CD8-positive, alpha-beta memory T cell (primary cell): ENCODE data around the gene TMEM167B. TPM values are rescaled to one million over a fixed set of nuclear protein-coding genes. Genes with fewer than 3 reads are reported as not detected.
A peak's percentile ranks its signal among the peaks of the same experiment; 100 is the strongest.

Experiments used
- CTCF ChIA-PET: fragments of 350-600 bp; sonication (Branson Sonifier 250); formaldehyde crosslinking; loops from one replicate; lab custom pipeline; 2021; ENCODE audit warnings: antibody characterized with exemption; lab: Charles Lee
- POLR2A ChIA-PET: fragments of 350-600 bp; sonication (Branson Sonifier 250); formaldehyde crosslinking; loops from one replicate; lab custom pipeline; 2021; ENCODE audit warnings: antibody characterized with exemption; lab: Charles Lee
- DNase-seq, 5 donors: peaks; one replicate each; pipeline versions ENCODE4 v3.0.0 to v3.0.0-alpha.2; 2020 to 2022; ENCODE audit warnings: mixed read lengths in 1 of 5
- H3K27ac ChIP-seq: one replicate; pipeline ENCODE4 v1.7.0; 2013; ENCODE audit warnings: low read depth, mild to moderate bottlenecking, low read length, moderate library complexity
- H3K27me3 ChIP-seq: 2 replicates; pipeline ENCODE4 v1.7.0; 2013; ENCODE audit warnings: low read length, mild to moderate bottlenecking; ENCODE audit not compliant: insufficient read depth, poor library complexity, severe bottlenecking
- H3K36me3 ChIP-seq: 2 replicates; pipeline ENCODE4 v1.7.0; 2013; ENCODE audit warnings: mild to moderate bottlenecking, low read length, moderate library complexity; ENCODE audit not compliant: insufficient read depth
- H3K4me1 ChIP-seq: 2 replicates; pipeline ENCODE4 v1.7.0; 2013; ENCODE audit warnings: mild to moderate bottlenecking, low read length, moderate library complexity; ENCODE audit not compliant: insufficient read depth
- H3K4me3 ChIP-seq: 2 replicates; pipeline ENCODE4 v1.7.0; 2013; ENCODE audit warnings: mild to moderate bottlenecking, low read length
- H3K9me3 ChIP-seq: 2 replicates; pipeline ENCODE4 v1.7.0; 2013; ENCODE audit warnings: mild to moderate bottlenecking, low read length
- H3K27ac Mint-ChIP-seq, 8 donors: one replicate each; pipeline ENCODE4 v1.8.0; 2020 to 2021; ENCODE audit warnings: mixed read lengths in 8 of 8, mild to moderate bottlenecking in 6 of 8, inconsistent platforms in 3 of 8, moderate library complexity in 3 of 8
- H3K27me3 Mint-ChIP-seq, 2 donors: one replicate each; pipeline ENCODE4 v1.8.0; 2020 to 2021; ENCODE audit warnings: mixed read lengths in 2 of 2, mild to moderate bottlenecking in 1 of 2, moderate library complexity in 1 of 2
- H3K36me3 Mint-ChIP-seq, 3 donors: one replicate each; pipeline ENCODE4 v1.8.0; 2020 to 2021; ENCODE audit warnings: mixed read lengths in 3 of 3, inconsistent platforms in 1 of 3, mild to moderate bottlenecking in 1 of 3
- H3K4me1 Mint-ChIP-seq, 3 donors: one replicate each; pipeline ENCODE4 v1.8.0; 2020 to 2021; ENCODE audit warnings: mixed read lengths in 3 of 3, inconsistent platforms in 1 of 3, mild to moderate bottlenecking in 1 of 3
- H3K4me3 Mint-ChIP-seq, 7 donors: one replicate each; pipeline ENCODE4 v1.8.0; 2020 to 2021; ENCODE audit warnings: mixed read lengths in 7 of 7, mild to moderate bottlenecking in 6 of 7, moderate library complexity in 4 of 7, inconsistent platforms in 2 of 7
- H3K9me3 Mint-ChIP-seq, 5 donors: one replicate each; pipeline ENCODE4 v1.8.0; 2020 to 2022; ENCODE audit warnings: mixed read lengths in 5 of 5, mild to moderate bottlenecking in 3 of 5, moderate library complexity in 2 of 5, inconsistent platforms in 1 of 5
- polyA plus RNA-seq: library from polyadenylated mRNA; unstranded; fragments of 300-500 nt; fragmentation: Illumina TruSeq; gene quantifications from one replicate; pipeline ENCODE4 v1.2.3, GENCODE V29; 2021
- total RNA-seq, 2 experiments: library from RNA; stranded (reverse); gene quantifications; one replicate each; pipeline ENCODE4 v1.2.3, GENCODE V29; 2021

The TMEM167B gene
- total and polyA plus RNA-seq, 3 experiments from 2014 or later: 30.3 to 38.2 (median 36.6) TPM

DNA sequence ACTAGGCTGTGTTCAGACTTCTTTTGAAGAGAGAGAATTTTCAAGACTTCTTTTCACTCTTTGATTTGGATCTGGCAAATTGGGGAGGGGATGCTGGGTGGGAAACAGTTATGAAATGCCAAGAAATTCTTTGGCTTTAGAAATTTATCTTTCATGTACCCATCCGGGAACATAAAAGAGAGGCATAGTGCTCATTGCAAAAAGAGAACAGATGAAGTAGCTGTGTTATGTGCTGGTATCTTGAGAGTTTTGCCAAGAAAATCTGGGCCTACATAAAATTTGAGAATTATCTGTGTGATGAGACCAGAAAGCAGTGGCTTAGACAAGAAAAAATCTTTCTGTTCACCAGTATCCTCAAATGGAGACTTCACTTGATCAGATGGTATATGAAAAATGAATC is 4.3 kb downstream of the TMEM167B start:
- Histone ChIP-seq H3K27me3 (no peaks in the 10 kb centered on the region), H3K27ac (no peak overlapping the region), H3K36me3 (peaks cover 4% of the 10 kb centered on the region), H3K9me3 (no peaks in the 10 kb centered on the region), H3K4me3 (no peak overlapping the region), H3K4me1 (peaks cover 24% of the 10 kb centered on the region)
- Mint-ChIP-seq H3K4me1 (peaks cover 34 to 46% (median 45%) of the 10 kb centered on the region in 3 donors), H3K27me3 (peaks cover 0 to under 1% of the 10 kb centered on the region in 2 donors), H3K27ac (peak overlapping the region in 2 of 8 donors; percentile 17 to 37), H3K4me3 (peak overlapping the region in 1 of 7 donors; percentile 25), H3K36me3 (peaks cover 0 to 57% (median 6%) of the 10 kb centered on the region in 3 donors), H3K9me3 (peaks cover 0 to 3% (median 0%) of the 10 kb centered on the region in 5 donors)
- POLR2A ChIA-PET: interaction anchor here (1.1 kb wide), 1 partner anchor 19 kb away, joined by 3 read pairs; the partner anchor contains the start of gene TAF13
- CTCF ChIA-PET: no interaction called here
- DNase-seq: no peak

DNA sequence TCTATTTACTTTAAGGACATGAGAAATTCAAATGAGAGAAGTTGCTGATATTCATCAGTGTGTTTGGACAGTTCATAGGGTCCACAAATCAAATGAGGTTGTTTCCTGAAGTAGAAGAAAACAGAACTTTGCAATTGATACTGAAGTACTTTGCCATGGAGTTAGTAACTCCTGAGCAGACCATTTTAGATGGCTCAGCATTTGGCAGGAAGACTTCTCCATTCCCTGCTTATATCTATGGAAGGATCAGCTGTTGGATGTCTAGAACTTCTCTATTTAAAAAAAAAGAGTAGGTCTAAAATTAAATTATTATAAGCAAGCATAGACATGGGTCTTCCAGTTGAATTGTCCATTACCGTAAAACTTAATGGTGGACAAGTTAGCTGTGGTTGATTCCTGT is 5.1 kb downstream of the TMEM167B start:
- Histone ChIP-seq H3K27me3 (no peaks in the 10 kb centered on the region), H3K36me3 (peaks cover 4% of the 10 kb centered on the region), H3K4me3 (no peak overlapping the region), H3K27ac (no peak overlapping the region), H3K4me1 (peaks cover 20% of the 10 kb centered on the region), H3K9me3 (no peaks in the 10 kb centered on the region)
- Mint-ChIP-seq H3K27me3 (peaks cover 0 to 2% of the 10 kb centered on the region in 2 donors), H3K36me3 (peaks cover 0 to 56% (median 6%) of the 10 kb centered on the region in 3 donors), H3K4me3 (no peak overlapping the region), H3K27ac (no peak overlapping the region), H3K4me1 (peaks cover 29 to 42% (median 40%) of the 10 kb centered on the region in 3 donors), H3K9me3 (no peaks in the 10 kb centered on the region)
- ChIA-PET POLR2A (no interaction called here), CTCF (interaction anchor here (1.1 to 2.1 kb wide), 2 partner anchors 17 to 106 kb away, joined by 3 to 5 read pairs; a partner anchor contains a TSS)
- no peak for DNase-seq

DNA sequence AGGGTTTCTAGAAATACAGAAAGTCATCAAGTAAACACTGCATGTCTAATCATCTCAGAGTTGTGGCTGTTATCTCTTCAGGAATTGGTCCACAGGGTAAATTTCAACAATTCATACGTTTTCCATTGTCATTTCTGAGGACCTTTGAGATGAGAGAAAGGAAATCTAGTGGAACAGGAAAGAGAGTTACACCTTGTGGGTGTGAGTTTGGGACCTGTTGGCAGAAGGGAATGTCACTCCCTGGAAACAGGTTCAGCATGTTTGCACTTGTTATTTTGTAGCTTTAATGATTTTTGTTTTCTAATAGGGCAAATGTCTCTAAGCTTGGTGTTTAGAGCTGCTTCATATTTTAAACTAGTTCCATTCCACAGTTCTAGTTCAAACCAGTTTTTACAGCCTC is 5.6 kb downstream of the TMEM167B start:
- Mint-ChIP-seq H3K36me3 (peaks cover 0 to 55% (median 6%) of the 10 kb centered on the region in 3 donors), H3K4me3 (no peak overlapping the region), H3K27me3 (peaks cover 0 to 2% of the 10 kb centered on the region in 2 donors), H3K4me1 (peaks cover 27 to 38% (median 37%) of the 10 kb centered on the region in 3 donors), H3K9me3 (no peaks in the 10 kb centered on the region), H3K27ac (no peak overlapping the region)
- H3K27ac ChIP-seq: no peak overlapping the region
- H3K9me3 ChIP-seq: no peaks in the 10 kb centered on the region
- DNase-seq: no peak
- no peak overlapping the region for H3K4me3 ChIP-seq
- no peaks in the 10 kb centered on the region for H3K27me3 ChIP-seq
- H3K4me1 ChIP-seq: peaks cover 20% of the 10 kb centered on the region
- ChIA-PET POLR2A (no interaction called here), CTCF (interaction anchor here (1.1 to 2.1 kb wide), 2 partner anchors 17 to 105 kb away, joined by 3 to 5 read pairs; a partner anchor contains a TSS)
- peaks cover 4% of the 10 kb centered on the region for H3K36me3 ChIP-seq

DNA sequence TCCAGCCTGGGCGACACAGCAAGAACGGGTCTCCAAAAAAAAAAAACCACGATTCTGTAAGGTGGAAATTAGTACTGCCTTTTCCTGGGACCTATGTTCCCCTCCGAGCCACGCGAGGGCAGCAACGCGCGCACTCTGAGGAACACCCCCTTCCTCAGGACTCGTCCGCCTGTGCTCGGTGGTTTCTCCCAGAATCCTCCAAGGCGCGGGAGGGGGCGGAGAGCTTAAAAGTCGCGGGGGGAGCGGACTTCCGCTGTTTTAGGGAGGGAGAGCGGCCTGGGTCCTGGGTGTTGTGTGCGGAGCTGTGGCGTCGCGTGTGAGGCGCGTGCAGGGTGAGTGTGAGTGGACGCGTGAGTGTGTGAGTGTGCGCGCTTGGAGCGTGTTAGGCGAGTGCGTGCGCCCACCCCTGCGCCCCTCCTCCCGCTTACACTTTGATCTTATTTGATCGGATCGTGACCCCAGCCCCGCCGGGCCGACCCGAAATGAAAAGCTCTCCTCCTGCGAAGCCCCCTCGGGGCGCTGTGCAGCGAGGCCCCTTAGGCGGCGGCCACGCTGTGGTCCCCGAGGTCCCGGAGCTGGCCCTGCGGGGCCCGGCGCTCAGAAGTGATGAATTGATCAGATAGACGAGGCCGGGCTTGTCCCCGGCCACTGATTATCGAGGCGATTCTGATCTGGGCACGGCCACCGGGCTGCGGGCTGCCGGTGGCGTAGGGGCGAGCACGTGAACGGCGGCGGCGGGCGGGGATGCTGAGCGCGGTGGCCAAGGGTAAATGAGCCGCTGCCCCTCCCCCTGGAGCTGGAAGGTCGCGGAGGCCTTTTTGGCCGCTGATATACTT is 9.6 kb downstream of the TMEM167B start:
- peaks cover 8% of the 10 kb centered on the region for H3K4me1 ChIP-seq
- no peaks in the 10 kb centered on the region for H3K9me3 Mint-ChIP-seq
- H3K36me3 Mint-ChIP-seq: peaks cover 0 to 29% (median under 1%) of the 10 kb centered on the region in 3 donors
- H3K4me1 Mint-ChIP-seq: peaks cover 8 to 14% (median 12%) of the 10 kb centered on the region in 3 donors
- H3K36me3 ChIP-seq: no peaks in the 10 kb centered on the region
- peak overlapping the region; percentile 91 for H3K27ac ChIP-seq
- ChIA-PET POLR2A (interaction anchor here (0.5 to 2.1 kb wide), 15 partner anchors 9 to 1113 kb away, joined by 3 to 39 read pairs (median 6); partner anchors contain the start of genes ATXN7L2, CLCC1, ELAPOR1 and PRPF38B), CTCF (interaction anchor here (0.8 to 7.6 kb wide), 32 partner anchors 8 to 432 kb away, joined by 3 to 145 read pairs (median 5); partner anchors contain the start of genes CLCC1, ELAPOR1, PRPF38B and PSMA5)
- peak overlapping the region; percentile 94 to 99 (median 97) for H3K4me3 Mint-ChIP-seq
- DNase-seq: peak; percentile 94 to 98 (median 96)
- H3K9me3 ChIP-seq: no peaks in the 10 kb centered on the region
- H3K27ac Mint-ChIP-seq: peak overlapping the region; percentile 92 to 99 (median 98)
- no peaks in the 10 kb centered on the region for H3K27me3 ChIP-seq
- H3K4me3 ChIP-seq: peak overlapping the region; percentile 76
- peaks cover 0 to 2% of the 10 kb centered on the region in 2 donors for H3K27me3 Mint-ChIP-seq

DNA sequence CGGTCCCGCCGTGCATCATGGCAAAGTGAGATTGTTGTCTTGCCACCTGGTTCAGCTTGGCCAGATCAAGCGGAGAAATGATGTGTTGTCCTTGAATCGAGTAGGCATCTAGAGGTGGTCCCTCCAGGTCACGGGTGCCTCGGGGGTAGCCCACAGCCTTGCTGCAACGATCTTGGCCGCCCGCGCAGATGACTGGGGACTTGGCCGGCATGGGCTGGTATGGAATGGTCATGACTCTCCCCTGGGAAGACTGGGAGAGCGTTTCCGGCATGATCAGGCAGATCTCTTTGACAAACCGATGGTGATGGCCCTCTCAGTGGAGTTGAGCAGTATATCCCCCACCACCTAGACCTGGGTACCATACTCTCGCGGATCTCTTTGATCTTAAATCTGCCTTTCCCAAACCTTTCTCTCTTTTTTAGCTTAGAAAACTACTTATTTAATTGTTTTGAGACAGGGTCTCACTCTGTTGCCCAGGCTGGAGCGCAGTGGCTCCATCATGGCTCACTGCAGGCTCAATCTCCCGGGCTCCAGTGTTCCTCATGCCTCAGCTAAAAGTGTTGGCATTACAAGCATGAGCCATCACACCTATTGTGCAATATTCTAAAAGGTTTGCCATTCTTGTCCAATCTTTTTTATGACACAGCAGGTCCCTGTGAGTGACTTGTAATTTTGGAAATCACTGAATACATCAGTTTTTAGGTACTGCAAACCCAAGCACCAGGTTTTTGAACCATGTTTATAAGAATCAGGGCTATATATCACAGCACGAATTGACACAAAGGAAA is 14.0 kb downstream of the TMEM167B start:
- H3K4me3 ChIP-seq: no peak overlapping the region
- no peak overlapping the region for H3K27ac ChIP-seq
- no peaks in the 10 kb centered on the region for H3K9me3 ChIP-seq
- peaks cover 6% of the 10 kb centered on the region for H3K4me1 ChIP-seq
- Mint-ChIP-seq H3K27me3 (peaks cover 0 to 2% of the 10 kb centered on the region in 2 donors), H3K27ac (peak overlapping the region in 3 of 8 donors; percentile 23 to 63 (median 46)), H3K9me3 (no peaks in the 10 kb centered on the region), H3K4me3 (peak overlapping the region in 1 of 7 donors; percentile 66), H3K36me3 (peaks cover 0 to 10% (median 0%) of the 10 kb centered on the region in 3 donors), H3K4me1 (peaks cover 9 to 11% (median 11%) of the 10 kb centered on the region in 3 donors)
- DNase-seq: no peak
- H3K36me3 ChIP-seq: no peaks in the 10 kb centered on the region
- POLR2A ChIA-PET: no interaction called here
- no peaks in the 10 kb centered on the region for H3K27me3 ChIP-seq
- CTCF ChIA-PET: interaction anchor here (7.6 kb wide), 1 partner anchor 9 kb away, joined by 145 read pairs; the partner anchor contains the start of gene ELAPOR1

DNA sequence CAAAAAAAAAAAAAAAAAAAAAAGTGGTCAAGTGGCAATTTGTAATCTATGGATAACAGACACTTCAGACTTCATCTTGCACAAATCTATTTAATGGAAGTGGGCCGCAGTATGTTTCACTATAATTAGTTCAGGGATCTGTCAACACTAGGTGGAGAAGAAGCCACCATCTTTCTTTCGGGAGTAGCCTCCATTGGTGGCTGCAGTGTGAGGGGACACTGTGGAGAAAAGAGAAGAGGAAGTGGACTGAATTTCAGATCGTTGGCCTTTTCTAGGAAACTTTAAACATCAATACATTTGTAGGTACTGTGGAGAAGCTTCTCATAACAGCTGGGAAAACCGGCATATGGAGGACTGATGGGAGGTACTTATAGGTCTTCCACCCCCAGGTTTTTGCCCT is 15.3 kb downstream of the TMEM167B start:
- no peaks in the 10 kb centered on the region for H3K9me3 Mint-ChIP-seq
- H3K9me3 ChIP-seq: no peaks in the 10 kb centered on the region
- no peak overlapping the region for H3K4me3 ChIP-seq
- H3K4me1 Mint-ChIP-seq: peaks cover 5 to 6% (median 5%) of the 10 kb centered on the region in 3 donors
- no peak overlapping the region for H3K27ac ChIP-seq
- peaks cover 4% of the 10 kb centered on the region for H3K4me1 ChIP-seq
- no peaks in the 10 kb centered on the region for H3K27me3 ChIP-seq
- peaks cover 0 to 3% (median 0%) of the 10 kb centered on the region in 3 donors for H3K36me3 Mint-ChIP-seq
- no peak for DNase-seq
- H3K36me3 ChIP-seq: no peaks in the 10 kb centered on the region
- H3K27me3 Mint-ChIP-seq: peaks cover 0 to 2% of the 10 kb centered on the region in 2 donors
- H3K4me3 Mint-ChIP-seq: peak overlapping the region in 1 of 7 donors; percentile 9
- CTCF ChIA-PET: no interaction called here
- POLR2A ChIA-PET: no interaction called here
- peak overlapping the region in 6 of 8 donors; percentile 6 to 77 (median 54) for H3K27ac Mint-ChIP-seq

DNA sequence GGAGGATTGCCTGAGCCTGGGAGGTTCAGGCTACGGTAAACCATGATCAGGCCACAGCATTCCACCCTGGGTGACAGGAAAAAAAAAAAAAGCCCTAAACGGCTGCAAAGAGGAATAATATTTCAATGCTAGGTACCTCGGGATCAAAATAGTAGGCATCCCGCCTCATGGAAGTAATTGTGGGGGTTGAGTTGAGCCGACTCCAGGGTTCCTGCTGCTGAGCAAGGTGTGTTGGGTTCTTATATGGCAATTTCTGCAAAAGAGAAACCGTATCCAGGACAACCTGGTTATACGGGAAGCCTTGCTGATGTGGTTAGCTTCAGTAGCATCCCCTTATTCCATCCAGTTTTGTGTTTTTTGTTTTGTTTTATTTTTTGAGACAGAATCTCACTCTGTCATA is 17.2 kb downstream of the TMEM167B start:
- Mint-ChIP-seq H3K4me3 (no peak overlapping the region), H3K27me3 (peaks cover 3 to 5% of the 10 kb centered on the region in 2 donors), H3K9me3 (no peaks in the 10 kb centered on the region), H3K4me1 (peaks cover 7 to 9% (median 8%) of the 10 kb centered on the region in 3 donors), H3K36me3 (peaks cover 0 to 1% (median 0%) of the 10 kb centered on the region in 3 donors), H3K27ac (no peak overlapping the region)
- Histone ChIP-seq H3K27ac (no peak overlapping the region), H3K36me3 (no peaks in the 10 kb centered on the region), H3K27me3 (no peaks in the 10 kb centered on the region), H3K4me1 (peaks cover 7% of the 10 kb centered on the region), H3K9me3 (no peaks in the 10 kb centered on the region), H3K4me3 (no peak overlapping the region)
- ChIA-PET POLR2A (interaction anchor here (0.6 kb wide), 1 partner anchor 145 kb away, joined by 7 read pairs; no protein-coding TSS in a partner anchor), CTCF (interaction anchor here (1.1 to 1.6 kb wide), 2 partner anchors 8 to 32 kb away, joined by 3 to 7 read pairs; partner anchors contain the start of gene TAF13)
- DNase-seq: no peak
